MCF 10A (cell line): Measurements from ENCODE around the gene TSC22D3. TPM values are rescaled to one million over a fixed set of nuclear protein-coding genes. Genes with fewer than 3 reads are reported as not detected.
"Not testable (repeated sequence)": the region's sequence is repeated elsewhere in the genome, so short reads cannot be mapped to it uniquely, and the experiment has no call there.

Experiments used
- BruUV-seq: library from RNA; stranded (reverse); fragments of 400-500 nt; replicated peaks from 2 replicates; lab custom pipeline; 2021; lab: Mats Ljungman, UMichigan
- CTCF ChIA-PET: fragments of 300-600 bp; sonication (Branson Sonifier 250); formaldehyde crosslinking; extraction: SDS; loops from one replicate; lab custom pipeline; 2021; ENCODE audit warnings: antibody characterized with exemption, inconsistent platforms; lab: Yijun Ruan, JAX
- POLR2A ChIA-PET: fragments of 300-600, 350-650 bp; sonication (Branson Sonifier 250); formaldehyde crosslinking; extraction: SDS; loops from one replicate; lab custom pipeline; 2020; ENCODE audit warnings: antibody characterized with exemption, inconsistent platforms; lab: Yijun Ruan, JAX
- DNase-seq: peaks from one replicate; pipeline ENCODE4 v3.0.0-alpha.2; 2018; ENCODE audit not compliant: unreplicated experiment
- H3K27ac Mint-ChIP-seq: one replicate; pipeline ENCODE4 v1.8.0; 2022; ENCODE audit warnings: mild to moderate bottlenecking, low read depth, mixed read lengths; ENCODE audit not compliant: unreplicated experiment
- H3K27me3 Mint-ChIP-seq: one replicate; pipeline ENCODE4 v1.8.0; 2022; ENCODE audit warnings: mixed read lengths; ENCODE audit not compliant: insufficient read depth, unreplicated experiment
- H3K36me3 Mint-ChIP-seq: one replicate; pipeline ENCODE4 v1.8.0; 2022; ENCODE audit warnings: mild to moderate bottlenecking, moderate library complexity, mixed read lengths; ENCODE audit not compliant: insufficient read depth, unreplicated experiment
- H3K4me1 Mint-ChIP-seq: one replicate; pipeline ENCODE4 v1.8.0; 2022; ENCODE audit warnings: mixed read lengths; ENCODE audit not compliant: insufficient read depth, unreplicated experiment
- H3K4me3 Mint-ChIP-seq: one replicate; pipeline ENCODE4 v1.8.0; 2022; ENCODE audit warnings: mild to moderate bottlenecking, moderate library complexity, mixed read lengths; ENCODE audit not compliant: unreplicated experiment
- H3K9me3 Mint-ChIP-seq: one replicate; pipeline ENCODE4 v1.8.0; 2022; ENCODE audit warnings: mixed read lengths; ENCODE audit not compliant: unreplicated experiment
- intact Hi-C: fragments of 100-400 bp; cut with micrococcal nuclease; formaldehyde crosslinking; loops from 2 replicates; pipeline ENCODE4 v1.14.1; 2022
- total RNA-seq: library from RNA; stranded (reverse); gene quantifications from 2 replicates; pipeline ENCODE4 v1.2.3, GENCODE V29; 2022
- TF ChIP-seq, protein P1 (sequence below): fragments of 200-600 bp; IDR thresholded peaks from one replicate; pipeline ENCODE4 v1.8.0; 2022; ENCODE audit warnings: antibody characterized with exemption, mild to moderate bottlenecking; ENCODE audit not compliant: unreplicated experiment

TSC22D3 gene
- total RNA-seq, 1 experiment from 2014 or later, result 124 TPM

DNA sequence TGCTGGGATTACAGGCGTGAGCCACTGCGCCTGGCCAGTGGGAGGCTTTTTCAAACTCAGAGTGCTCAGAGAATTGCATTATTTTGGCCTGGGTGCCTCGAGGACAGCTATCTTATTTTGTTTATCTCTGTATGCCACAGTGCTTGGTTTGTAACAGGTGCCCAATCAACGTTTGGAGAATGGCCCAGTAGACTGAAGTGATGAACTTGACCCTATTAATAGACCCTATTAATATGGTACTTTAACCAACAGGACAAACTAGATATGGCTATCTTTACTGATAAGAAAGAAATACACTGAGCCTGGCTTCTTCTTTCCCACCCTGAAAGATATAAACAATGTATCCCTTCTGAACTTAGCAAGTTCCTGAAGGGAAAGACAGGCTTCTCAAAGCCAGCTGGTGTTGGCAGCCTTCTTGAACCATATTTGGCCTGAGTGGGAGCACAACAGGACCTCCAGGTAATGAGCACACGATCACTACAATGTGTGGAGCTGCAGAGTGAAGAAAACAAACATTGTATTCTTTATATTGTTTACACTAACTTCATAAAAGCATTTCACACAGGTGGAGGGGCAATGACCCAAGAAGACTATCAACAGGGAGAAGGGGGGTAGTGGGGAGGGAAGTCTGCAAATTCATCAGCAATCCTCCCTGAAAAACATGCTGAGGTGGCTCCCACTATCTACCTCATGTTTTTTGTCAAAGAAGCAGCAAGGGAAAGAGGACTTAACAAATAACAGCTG lies 105.5 kb downstream of the TSC22D3 start:
- POLR2A ChIA-PET, result interaction anchor here (1.2 to 12.1 kb wide), 3 partner anchors 42 to 107 kb away, joined by 5 to 679 read pairs (median 11); partner anchors contain the start of gene NCBP2L
- TF ChIP-seq, protein P1, sequence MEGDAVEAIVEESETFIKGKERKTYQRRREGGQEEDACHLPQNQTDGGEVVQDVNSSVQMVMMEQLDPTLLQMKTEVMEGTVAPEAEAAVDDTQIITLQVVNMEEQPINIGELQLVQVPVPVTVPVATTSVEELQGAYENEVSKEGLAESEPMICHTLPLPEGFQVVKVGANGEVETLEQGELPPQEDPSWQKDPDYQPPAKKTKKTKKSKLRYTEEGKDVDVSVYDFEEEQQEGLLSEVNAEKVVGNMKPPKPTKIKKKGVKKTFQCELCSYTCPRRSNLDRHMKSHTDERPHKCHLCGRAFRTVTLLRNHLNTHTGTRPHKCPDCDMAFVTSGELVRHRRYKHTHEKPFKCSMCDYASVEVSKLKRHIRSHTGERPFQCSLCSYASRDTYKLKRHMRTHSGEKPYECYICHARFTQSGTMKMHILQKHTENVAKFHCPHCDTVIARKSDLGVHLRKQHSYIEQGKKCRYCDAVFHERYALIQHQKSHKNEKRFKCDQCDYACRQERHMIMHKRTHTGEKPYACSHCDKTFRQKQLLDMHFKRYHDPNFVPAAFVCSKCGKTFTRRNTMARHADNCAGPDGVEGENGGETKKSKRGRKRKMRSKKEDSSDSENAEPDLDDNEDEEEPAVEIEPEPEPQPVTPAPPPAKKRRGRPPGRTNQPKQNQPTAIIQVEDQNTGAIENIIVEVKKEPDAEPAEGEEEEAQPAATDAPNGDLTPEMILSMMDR, result no peak
- H3K9me3 Mint-ChIP-seq, result peaks cover 7% of the 10 kb centered on the region
- intact Hi-C loops, result loop anchor here (5.0 to 10.0 kb wide), 4 partner anchors 62 to 402 kb away; no protein-coding TSS in a partner anchor
- H3K36me3 Mint-ChIP-seq, result peaks cover 32% of the 10 kb centered on the region
- no peak overlapping the region for H3K27ac Mint-ChIP-seq
- CTCF ChIA-PET, result interaction anchor here (0.6 to 6.9 kb wide), 5 partner anchors 11 to 399 kb away, joined by 3 to 73 read pairs (median 4); partner anchors contain the start of genes NCBP2L and TSC22D3
- peaks cover 21% of the 10 kb centered on the region for H3K4me1 Mint-ChIP-seq
- H3K4me3 Mint-ChIP-seq, result no peak overlapping the region
- no TSS peak for BruUV-seq
- no peak for DNase-seq
- peaks cover 59% of the 10 kb centered on the region for H3K27me3 Mint-ChIP-seq

GRCh38 chrX:107669261-107669660 lies 106.3 kb downstream of the TSC22D3 start:
- intact Hi-C loops, result no loop called here
- DNase-seq, result no peak
- TF ChIP-seq, protein P1, result no peak
- CTCF ChIA-PET, result interaction anchor here (0.5 to 6.9 kb wide), 5 partner anchors 10 to 643 kb away, joined by 3 to 73 read pairs (median 3); partner anchors contain the start of genes NCBP2L and TSC22D3
- BruUV-seq, result no TSS peak
- Mint-ChIP-seq H3K27me3 (peaks cover 51% of the 10 kb centered on the region), H3K4me3 (no peak overlapping the region), H3K27ac (no peak overlapping the region), H3K4me1 (peaks cover 14% of the 10 kb centered on the region), H3K9me3 (peaks cover 7% of the 10 kb centered on the region), H3K36me3 (peaks cover 35% of the 10 kb centered on the region)
- POLR2A ChIA-PET, result interaction anchor here (0.6 to 1.7 kb wide), 3 partner anchors 43 to 112 kb away, joined by 3 to 11 read pairs (median 5); partner anchors contain the start of gene NCBP2L

GRCh38 chrX:107668710-107669109 lies 106.9 kb downstream of the TSC22D3 start:
- H3K27ac Mint-ChIP-seq, intact Hi-C loops, H3K4me3 Mint-ChIP-seq, H3K9me3 Mint-ChIP-seq, BruUV-seq, DNase-seq: not testable (repeated sequence)
- POLR2A ChIA-PET, result interaction anchor here (0.6 to 1.5 kb wide), 4 partner anchors 29 to 112 kb away, joined by 3 to 11 read pairs (median 3); partner anchors contain the start of gene TSC22D3
- peaks cover 37% of the 10 kb centered on the region for H3K36me3 Mint-ChIP-seq
- peaks cover 45% of the 10 kb centered on the region for H3K27me3 Mint-ChIP-seq
- CTCF ChIA-PET, result interaction anchor here (0.5 to 6.9 kb wide), 3 partner anchors 9 to 642 kb away, joined by 3 to 73 read pairs (median 10); partner anchors contain the start of genes NCBP2L and TSC22D3
- H3K4me1 Mint-ChIP-seq, result peaks cover 13% of the 10 kb centered on the region

DNA sequence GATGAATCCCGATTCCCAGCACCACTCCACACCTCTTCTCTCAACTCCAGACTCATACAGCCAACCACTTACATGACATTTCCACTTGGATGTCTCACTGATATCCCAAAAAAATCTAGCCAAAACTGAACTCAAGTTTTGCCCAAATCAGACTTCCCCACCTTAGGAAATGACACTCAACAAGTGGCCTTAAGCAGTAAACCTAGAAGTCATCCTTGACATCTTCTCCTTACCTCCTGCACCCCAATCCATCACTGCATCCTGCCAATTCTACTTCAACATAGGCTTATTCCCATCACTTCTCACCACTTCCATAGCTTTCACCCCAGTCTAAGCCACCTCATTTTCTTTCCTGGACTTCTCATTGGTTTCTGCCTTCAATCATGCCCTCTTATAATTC lies 108.2 kb downstream of the TSC22D3 start:
- BruUV-seq, result no TSS peak
- peaks cover 48% of the 10 kb centered on the region for H3K27me3 Mint-ChIP-seq
- no peak overlapping the region for H3K27ac Mint-ChIP-seq
- H3K4me1 Mint-ChIP-seq, result peaks cover 5% of the 10 kb centered on the region
- DNase-seq, result no peak
- H3K4me3 Mint-ChIP-seq, result no peak overlapping the region
- ChIA-PET POLR2A (interaction anchor here (0.8 to 1.5 kb wide), 2 partner anchors 17 to 108 kb away, joined by 3 read pairs; partner anchors contain the start of gene TSC22D3), CTCF (interaction anchor here (1.5 kb wide), 1 partner anchor 8 kb away, joined by 10 read pairs; no protein-coding TSS in a partner anchor)
- peaks cover 37% of the 10 kb centered on the region for H3K36me3 Mint-ChIP-seq
- TF ChIP-seq, protein P1, result no peak
- peaks cover 7% of the 10 kb centered on the region for H3K9me3 Mint-ChIP-seq
- intact Hi-C loops, result no loop called here
